Gastroesophageal sphincter (tissue), 3 donors: ENCODE measurements around the gene KAT7.
A peak's percentile ranks its signal among the peaks of the same experiment; 100 is the strongest.

Source experiments
- EP300 ChIP-seq: sonication (generic); formaldehyde crosslinking; IDR thresholded peaks from one replicate; pipeline ENCODE4 v1.6.1; 2017; ENCODE audit warnings: antibody characterized with exemption, mild to moderate bottlenecking
- POLR2A ChIP-seq, 2 donors: fragments of 450-650 bp; IDR thresholded peaks; one replicate each; pipeline ENCODE4 v1.6.1; 2017; ENCODE audit warnings: antibody characterized with exemption in 2 of 2, mild to moderate bottlenecking in 2 of 2, moderate library complexity in 1 of 2
- POLR2AphosphoS5 ChIP-seq: sonication (generic); formaldehyde crosslinking; IDR thresholded peaks from one replicate; pipeline ENCODE4 v1.6.1; 2017; ENCODE audit warnings: antibody characterized with exemption
- TF ChIP-seq, protein P1 (sequence below), 4 experiments: fragments of 200-600 bp in 2 of 4; fragments of 450-650 bp in 2 of 4; sonication (generic) in 1 of 4; IDR thresholded peaks; one replicate each; pipeline ENCODE4 v1.5.1; 2017 to 2019; ENCODE audit warnings: antibody characterized with exemption in 4 of 4, mild to moderate bottlenecking in 2 of 4, moderate library complexity in 2 of 4

DNA sequence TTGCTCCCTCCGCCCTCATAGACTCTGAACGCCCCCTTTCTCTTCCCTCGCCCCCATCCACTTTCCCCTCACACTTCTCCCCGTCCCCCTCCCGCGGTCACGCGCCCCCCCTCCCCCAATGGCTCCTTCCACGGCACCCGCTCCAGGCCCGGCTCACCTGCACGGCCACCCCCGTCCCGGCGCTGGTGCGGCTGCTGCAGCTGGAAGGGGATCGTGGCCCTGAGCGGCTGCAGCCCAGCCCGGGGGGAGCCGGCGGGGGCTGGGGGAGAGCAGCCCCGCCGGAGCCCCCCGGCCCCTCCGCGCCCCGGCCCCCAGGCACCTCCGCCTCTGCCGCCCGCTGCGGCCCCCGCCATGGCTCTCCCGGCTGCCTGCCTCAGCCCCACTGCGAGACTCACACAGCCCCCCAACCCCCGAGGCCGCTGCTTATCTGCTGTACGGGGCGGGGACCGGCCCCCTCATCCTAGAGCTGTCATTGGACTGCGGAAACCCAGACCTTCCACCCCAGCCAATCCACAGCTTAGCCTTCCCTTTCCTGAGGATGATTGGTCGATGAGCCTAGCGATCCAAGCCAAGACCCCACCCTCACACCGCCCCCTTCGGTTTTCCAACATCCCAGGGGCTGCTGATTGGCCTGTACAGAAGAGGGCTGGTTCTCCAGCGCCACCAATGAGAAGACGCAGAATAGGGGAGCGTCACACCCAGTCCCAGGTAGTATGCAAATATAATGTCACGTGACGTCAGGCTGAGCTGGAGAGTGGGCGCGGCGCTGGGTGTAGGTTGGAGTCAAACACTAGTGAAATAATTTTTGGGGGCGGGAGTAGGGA, 24.5 kb upstream of the KAT7 start, which contains the start of gene FAM117A:
- TF ChIP-seq, protein P1, sequence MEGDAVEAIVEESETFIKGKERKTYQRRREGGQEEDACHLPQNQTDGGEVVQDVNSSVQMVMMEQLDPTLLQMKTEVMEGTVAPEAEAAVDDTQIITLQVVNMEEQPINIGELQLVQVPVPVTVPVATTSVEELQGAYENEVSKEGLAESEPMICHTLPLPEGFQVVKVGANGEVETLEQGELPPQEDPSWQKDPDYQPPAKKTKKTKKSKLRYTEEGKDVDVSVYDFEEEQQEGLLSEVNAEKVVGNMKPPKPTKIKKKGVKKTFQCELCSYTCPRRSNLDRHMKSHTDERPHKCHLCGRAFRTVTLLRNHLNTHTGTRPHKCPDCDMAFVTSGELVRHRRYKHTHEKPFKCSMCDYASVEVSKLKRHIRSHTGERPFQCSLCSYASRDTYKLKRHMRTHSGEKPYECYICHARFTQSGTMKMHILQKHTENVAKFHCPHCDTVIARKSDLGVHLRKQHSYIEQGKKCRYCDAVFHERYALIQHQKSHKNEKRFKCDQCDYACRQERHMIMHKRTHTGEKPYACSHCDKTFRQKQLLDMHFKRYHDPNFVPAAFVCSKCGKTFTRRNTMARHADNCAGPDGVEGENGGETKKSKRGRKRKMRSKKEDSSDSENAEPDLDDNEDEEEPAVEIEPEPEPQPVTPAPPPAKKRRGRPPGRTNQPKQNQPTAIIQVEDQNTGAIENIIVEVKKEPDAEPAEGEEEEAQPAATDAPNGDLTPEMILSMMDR (IDR thresholded peaks at IDR 0.05): no peak
- peak; percentile 81 for TF ChIP-seq POLR2AphosphoS5
- peak; percentile 48 to 63 for TF ChIP-seq POLR2A (IDR thresholded peaks at IDR 0.05)
- TF ChIP-seq EP300: no peak
